GM19438 (cell line): ENCODE measurements around the gene ACOX3.
"Not testable (repeated sequence)": the region's sequence is repeated elsewhere in the genome, so short reads cannot be mapped to it uniquely, and the experiment has no call there.

Source experiments
- ATAC-seq: cut with Tn5 transposase; IDR thresholded peaks from one replicate; pipeline ENCODE4 v1.9.1; 2021; ENCODE audit warnings: low read depth; ENCODE audit not compliant: unreplicated experiment

The ACOX3 gene

GRCh38 chr4:8359193-8359592 lies 81.3 kb downstream of the ACOX3 start:
- no peak for ATAC-seq

GRCh38 chr4:8356856-8357255 lies 83.7 kb downstream of the ACOX3 start:
- ATAC-seq: no peak

- no peak for ATAC-seq
Observed at GRCh38 chr4:8355864-8356565, 84.5 kb downstream of the ACOX3 start.

GRCh38 chr4:8355306-8355705 lies 85.2 kb downstream of the ACOX3 start:
- ATAC-seq: no peak

DNA sequence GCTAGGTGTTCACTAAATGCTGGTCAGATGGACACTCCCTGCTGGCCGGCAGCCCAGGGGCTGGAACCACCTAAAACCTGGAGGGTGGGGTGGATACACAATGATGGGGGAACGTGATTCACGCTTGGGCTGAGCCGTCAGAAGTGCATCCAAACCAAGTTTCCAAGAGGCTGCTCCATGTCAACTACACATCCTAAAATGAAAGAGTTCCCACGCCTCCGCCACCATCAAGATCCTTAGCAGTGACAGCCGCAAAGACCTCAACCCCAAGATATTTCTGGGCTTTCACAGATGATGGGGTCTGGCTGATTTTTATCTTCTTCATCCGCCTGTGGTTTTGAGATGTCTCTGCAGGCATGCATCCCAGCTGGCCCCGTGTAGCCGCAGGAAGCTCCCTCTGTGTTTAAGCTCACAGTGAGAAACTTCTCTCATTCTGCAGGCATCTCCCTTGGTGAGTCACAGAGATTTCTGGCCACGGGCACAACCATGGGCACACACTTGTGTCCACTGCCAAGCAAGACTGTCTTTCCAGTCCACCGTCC lies 86.5 kb downstream of the ACOX3 start:
- ATAC-seq: no peak

- no peak for ATAC-seq
Observed at GRCh38 chr4:8353158-8353669, 87.3 kb downstream of the ACOX3 start.

DNA sequence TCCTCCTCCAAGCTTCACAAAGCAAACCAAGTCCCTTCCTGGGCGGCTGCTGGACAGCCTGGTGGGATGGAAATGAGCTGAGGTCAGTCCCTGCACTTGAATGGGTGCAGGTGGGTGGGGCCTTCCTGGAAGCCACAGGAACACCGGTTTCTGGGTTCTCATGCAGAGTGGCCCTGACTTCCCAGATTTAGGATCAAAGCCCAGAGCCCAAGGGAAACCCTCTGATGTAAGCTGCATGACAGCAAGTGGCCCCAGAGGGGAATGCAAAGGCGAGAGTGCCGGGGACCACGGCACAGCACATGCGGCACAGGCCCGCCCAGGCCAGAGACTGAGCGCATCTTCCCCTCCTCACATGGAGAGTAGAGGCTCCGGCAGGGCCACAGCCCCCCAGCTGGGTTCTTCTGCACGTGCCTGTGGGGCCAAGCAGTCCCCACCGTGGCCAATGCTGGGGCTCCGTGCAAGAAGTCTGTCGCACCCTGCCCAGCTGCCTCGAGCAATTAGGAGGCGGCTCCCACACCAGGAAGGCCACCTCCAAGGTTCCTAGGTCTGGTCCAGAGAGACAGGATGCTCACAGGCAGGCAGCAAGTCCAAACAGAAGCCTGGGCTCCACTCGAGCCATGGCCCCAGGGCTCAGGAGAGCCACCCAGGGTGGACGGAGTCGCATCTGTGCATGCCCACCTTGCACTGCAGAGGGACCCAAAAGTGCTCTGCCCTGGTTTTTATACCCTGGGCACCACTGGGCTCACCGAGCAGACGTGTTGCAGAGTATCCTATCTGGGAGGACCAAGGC lies 88.0 kb downstream of the ACOX3 start:
- no peak for ATAC-seq

- no peak for ATAC-seq
Observed at GRCh38 chr4:8351931-8352367, 88.6 kb downstream of the ACOX3 start.

- no peak for ATAC-seq
Observed at GRCh38 chr4:8350841-8351461, 89.6 kb downstream of the ACOX3 start.

GRCh38 chr4:8350352-8350751 lies 90.2 kb downstream of the ACOX3 start:
- ATAC-seq: no peak

GRCh38 chr4:8349664-8350236 lies 90.8 kb downstream of the ACOX3 start:
- ATAC-seq: no peak

DNA sequence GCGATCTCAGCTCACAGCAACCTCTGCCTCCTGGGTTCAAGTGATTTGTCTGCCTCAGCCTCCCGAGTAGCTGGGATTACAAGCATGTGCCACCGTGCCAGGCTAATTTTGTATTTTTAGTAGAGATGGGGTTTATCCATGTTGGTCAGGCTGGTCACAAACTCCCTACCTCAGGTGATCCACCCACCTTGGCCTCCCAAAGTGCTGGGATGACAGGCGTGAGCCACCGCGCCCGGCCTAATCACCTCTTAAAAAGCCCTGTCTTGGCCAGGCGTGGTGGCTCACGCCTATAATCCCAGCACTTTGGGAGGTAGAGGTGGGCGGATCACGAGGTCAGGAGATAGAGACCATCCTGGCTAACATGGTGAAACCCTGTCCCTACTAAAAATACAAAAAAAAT lies 91.3 kb downstream of the ACOX3 start:
- not testable (repeated sequence) for ATAC-seq

DNA sequence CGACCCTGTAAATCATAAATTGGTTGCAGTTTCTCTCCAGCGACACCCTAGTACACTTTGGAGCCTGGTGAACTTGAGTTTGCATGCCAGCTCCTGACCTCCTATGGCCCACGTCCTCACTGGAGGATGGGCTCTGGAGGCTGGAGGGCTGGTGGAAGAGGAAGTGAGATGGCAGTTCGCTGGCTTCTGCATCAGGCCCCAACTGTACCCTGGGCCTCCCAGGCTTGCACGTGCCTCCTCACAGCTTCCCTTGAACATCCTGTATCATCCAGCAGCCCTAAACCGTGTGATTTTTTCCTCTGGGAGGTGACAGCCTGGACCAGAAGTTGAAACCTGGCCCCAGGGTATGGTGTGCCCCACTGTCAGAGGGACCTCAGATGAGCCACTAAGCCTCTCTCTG lies 92.5 kb downstream of the ACOX3 start:
- no peak for ATAC-seq

DNA sequence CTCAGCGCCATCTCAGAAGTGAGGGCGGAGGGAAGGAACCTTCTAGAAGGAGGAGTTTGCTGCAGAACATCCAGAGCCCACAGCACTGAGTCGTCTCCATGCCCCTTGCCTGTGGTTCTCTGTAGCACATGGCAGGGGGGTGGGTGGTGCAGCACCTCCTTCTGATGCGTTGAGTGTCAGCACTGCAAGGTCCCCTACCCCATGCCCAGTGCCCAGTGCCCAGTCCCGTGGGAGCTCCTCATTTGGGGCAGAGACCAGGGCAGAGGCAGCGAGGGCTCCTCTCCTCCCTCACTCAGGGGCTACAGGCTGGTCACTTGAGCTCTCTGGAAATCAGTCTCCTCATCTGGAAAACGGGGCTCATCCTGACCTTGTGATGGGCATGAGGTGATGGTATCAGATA lies 92.9 kb downstream of the ACOX3 start:
- no peak for ATAC-seq

DNA sequence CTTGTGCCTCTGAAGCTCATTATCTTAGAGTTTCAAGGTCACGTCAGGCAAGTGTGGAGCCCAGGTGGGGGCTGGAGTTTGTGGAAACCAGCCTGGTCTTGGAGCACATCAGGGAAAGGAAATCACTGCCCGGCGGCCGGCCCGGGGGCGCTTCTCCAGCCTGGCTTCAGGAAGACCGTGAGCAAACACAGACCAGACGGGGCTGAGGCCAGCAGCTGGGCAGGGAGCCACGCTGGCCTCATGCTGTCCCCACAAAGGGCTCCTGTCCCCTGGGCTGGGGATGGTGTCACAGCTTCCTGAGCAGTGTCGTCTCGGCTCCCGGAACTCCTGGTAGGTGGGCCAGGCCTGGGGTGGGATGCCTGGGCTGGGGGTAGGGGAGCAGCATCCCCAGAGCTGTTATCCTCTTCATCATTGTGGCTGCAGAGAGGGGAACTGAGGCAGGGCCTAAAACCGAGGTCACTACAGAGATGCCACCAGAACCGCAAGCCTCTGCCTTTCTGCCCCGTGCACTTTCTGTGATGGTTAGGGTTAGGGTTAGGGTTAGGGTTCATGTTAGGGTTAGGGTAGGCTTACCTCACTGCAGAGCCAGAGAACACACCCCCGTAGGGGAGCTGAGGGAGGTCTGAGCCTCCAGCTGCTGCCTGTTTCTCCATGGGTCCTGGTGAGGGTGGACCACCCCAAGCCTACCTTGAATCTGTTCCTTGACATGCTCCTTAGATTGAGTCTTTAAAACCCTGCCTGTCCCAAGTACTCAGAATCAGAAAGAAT lies 93.5 kb downstream of the ACOX3 start:
- no peak for ATAC-seq

GRCh38 chr4:8345946-8346814 lies 94.3 kb downstream of the ACOX3 start:
- no peak for ATAC-seq

- ATAC-seq: no peak
Observed at GRCh38 chr4:8345053-8345945, 95.2 kb downstream of the ACOX3 start.

- ATAC-seq: no peak
Observed at GRCh38 chr4:8344377-8344776, 96.1 kb downstream of the ACOX3 start.
